Panc1 (cell line): ENCODE measurements around the gene ERC2.

Experiments used
- POLR2AphosphoS5 ChIP-seq: IDR thresholded peaks from 2 replicates; pipeline ENCODE4 v1.6.1; 2012; ENCODE audit warnings: mild to moderate bottlenecking, low read depth, low read length, moderate library complexity
- SIN3A ChIP-seq: IDR thresholded peaks from 2 replicates; pipeline ENCODE4 v1.6.1; 2012; ENCODE audit warnings: low read depth, mild to moderate bottlenecking, low read length, moderate library complexity, borderline replicate concordance; ENCODE audit not compliant: insufficient read depth

GRCh38 chr3:55486857-55487380 lies 981.3 kb downstream of the ERC2 start, which contains the start of gene WNT5A:
- TF ChIP-seq SIN3A (no peak), POLR2AphosphoS5 (no peak)
